Right atrium auricular region (tissue), 2 donors: ENCODE measurements around the gene BCL2. TPM values are rescaled to one million over a fixed set of nuclear protein-coding genes. Genes with fewer than 3 reads are reported as not detected.

Source experiments
- DNase-seq: peaks from one replicate; pipeline ENCODE4 v3.0.0-alpha.2; 2019; ENCODE audit warnings: low spot score
- H3K27ac ChIP-seq, 2 donors: fragments of 200-600 bp; sonication (generic); 1 replicate in 1 of 2; 2 replicates in 1 of 2; pipeline ENCODE4 v1.5.1; 2016 to 2019
- H3K27me3 ChIP-seq, 2 donors: fragments of 200-600 bp; sonication (generic); one replicate each; pipeline versions ENCODE4 v1.5.1 to v1.6.0; 2017 to 2019
- H3K36me3 ChIP-seq: fragments of 200-600 bp; sonication (generic); one replicate; pipeline ENCODE4 v1.5.1; 2016
- H3K4me1 ChIP-seq, 2 donors: fragments of 200-600 bp; sonication (generic); one replicate each; pipeline versions ENCODE4 v1.5.1 to v1.6.0; 2017 to 2019
- H3K4me3 ChIP-seq, 2 donors: fragments of 200-600 bp; sonication (generic); 1 replicate in 1 of 2; 2 replicates in 1 of 2; pipeline ENCODE4 v1.5.1; 2017 to 2019; ENCODE audit warnings: mild to moderate bottlenecking in 1 of 2, moderate library complexity in 1 of 2
- H3K9me3 ChIP-seq, 2 donors: fragments of 200-600 bp; sonication (generic); one replicate each; pipeline ENCODE4 v1.5.1; 2019
- CTCF ChIP-seq, 2 donors: fragments of 200-600 bp; sonication (generic); IDR thresholded peaks; one replicate each; pipeline ENCODE4 v1.5.1; 2019; ENCODE audit warnings: antibody characterized with exemption in 2 of 2
- total RNA-seq, 2 donors: library from RNA; depleted of rRNA; stranded (reverse); fragments of >200 nt; gene quantifications; one replicate each; pipeline ENCODE4 v1.1.0, GENCODE V29; 2016

Gene BCL2
- total RNA-seq, 2 donors from 2014 or later: 6.5 to 8.0 TPM

GRCh38 chr18:63099848-63100629, 219.5 kb downstream of the BCL2 start:
- no peaks in the 10 kb centered on the region for H3K36me3 ChIP-seq
- peak overlapping the region; percentile 57 to 77 for H3K27ac ChIP-seq
- no peaks in the 10 kb centered on the region for H3K9me3 ChIP-seq
- no peak overlapping the region for H3K4me3 ChIP-seq
- DNase-seq: no peak
- no peak for TF ChIP-seq CTCF (IDR thresholded peaks at IDR 0.05)
- peaks cover 0 to 29% of the 10 kb centered on the region in 2 donors for H3K4me1 ChIP-seq
- no peaks in the 10 kb centered on the region for H3K27me3 ChIP-seq

- H3K9me3 ChIP-seq: no peaks in the 10 kb centered on the region
- DNase-seq: no peak
- peaks cover 0 to 29% of the 10 kb centered on the region in 2 donors for H3K4me1 ChIP-seq
- H3K4me3 ChIP-seq: no peak overlapping the region
- TF ChIP-seq CTCF (IDR thresholded peaks at IDR 0.05): no peak
- peak overlapping the region; percentile 57 to 77 for H3K27ac ChIP-seq
- H3K27me3 ChIP-seq: no peaks in the 10 kb centered on the region
- H3K36me3 ChIP-seq: no peaks in the 10 kb centered on the region
Observed at GRCh38 chr18:63099091-63099840, 220.3 kb downstream of the BCL2 start.

GRCh38 chr18:63098018-63098981, 221.3 kb downstream of the BCL2 start:
- H3K27me3 ChIP-seq: no peaks in the 10 kb centered on the region
- no peak for TF ChIP-seq CTCF (IDR thresholded peaks at IDR 0.05)
- H3K4me1 ChIP-seq: peaks cover 0 to 29% of the 10 kb centered on the region in 2 donors
- no peak overlapping the region for H3K4me3 ChIP-seq
- no peaks in the 10 kb centered on the region for H3K9me3 ChIP-seq
- no peak overlapping the region for H3K27ac ChIP-seq
- no peaks in the 10 kb centered on the region for H3K36me3 ChIP-seq
- DNase-seq: no peak

- no peak for DNase-seq
- no peak for TF ChIP-seq CTCF (IDR thresholded peaks at IDR 0.05)
- no peak overlapping the region for H3K27ac ChIP-seq
Observed at GRCh38 chr18:63097178-63097577, 222.4 kb downstream of the BCL2 start.

GRCh38 chr18:63096327-63096874, 223.2 kb downstream of the BCL2 start:
- no peak for TF ChIP-seq CTCF (IDR thresholded peaks at IDR 0.05)
- peaks cover 0 to 26% of the 10 kb centered on the region in 2 donors for H3K4me1 ChIP-seq
- no peak overlapping the region for H3K27ac ChIP-seq
- no peaks in the 10 kb centered on the region for H3K36me3 ChIP-seq
- no peaks in the 10 kb centered on the region for H3K27me3 ChIP-seq
- DNase-seq: no peak
- no peak overlapping the region for H3K4me3 ChIP-seq
- H3K9me3 ChIP-seq: no peaks in the 10 kb centered on the region

More at GRCh38 chr18:63097178-63097577, 222.4 kb downstream of the BCL2 start:
- H3K9me3 ChIP-seq: no peaks in the 10 kb centered on the region
- no peaks in the 10 kb centered on the region for H3K36me3 ChIP-seq
- H3K4me3 ChIP-seq: no peak overlapping the region
- no peaks in the 10 kb centered on the region for H3K27me3 ChIP-seq
- peaks cover 0 to 29% of the 10 kb centered on the region in 2 donors for H3K4me1 ChIP-seq
